ENCODE measurements around the gene MAP2K6. TPM values are rescaled to one million over a fixed set of nuclear protein-coding genes. Genes with fewer than 3 reads are reported as not detected.

The MAP2K6 gene
- total RNA-seq, 2 experiments from 2014 or later = 2.2 TPM

DNA sequence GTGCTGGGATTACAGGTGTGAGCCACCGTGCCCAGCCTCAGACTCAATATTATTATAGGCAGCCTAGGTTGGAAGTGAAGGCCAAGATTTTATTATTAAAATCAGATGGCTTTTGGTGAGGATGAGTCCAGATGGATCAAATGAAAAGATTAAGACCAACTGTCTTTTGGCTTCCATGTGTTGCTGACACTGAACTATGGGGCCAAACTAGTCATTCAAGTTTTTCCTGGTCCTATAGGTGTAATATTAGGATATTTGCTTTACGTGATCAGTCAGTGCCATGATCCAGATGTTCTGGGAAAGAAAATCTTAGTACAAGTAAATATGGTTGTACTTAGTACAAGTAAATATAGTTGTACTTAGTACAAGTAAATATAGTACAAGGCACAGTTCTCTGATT, 140.6 kb downstream of the MAP2K6 start:
- DNase-seq = no peak
- H3K9me3 Mint-ChIP-seq = peaks cover 4% of the 10 kb centered on the region
- ChIA-PET POLR2A (no interaction called here), CTCF (no interaction called here)
- no peak overlapping the region for H3K27ac Mint-ChIP-seq
- peaks cover 12% of the 10 kb centered on the region for H3K36me3 Mint-ChIP-seq
- intact Hi-C loops (cut with micrococcal nuclease) = no loop called here
- no peaks in the 10 kb centered on the region for H3K27me3 Mint-ChIP-seq
- no peak overlapping the region for H3K4me3 Mint-ChIP-seq
- no peaks in the 10 kb centered on the region for H3K4me1 Mint-ChIP-seq (ENCODE audit: low read depth)

DNA sequence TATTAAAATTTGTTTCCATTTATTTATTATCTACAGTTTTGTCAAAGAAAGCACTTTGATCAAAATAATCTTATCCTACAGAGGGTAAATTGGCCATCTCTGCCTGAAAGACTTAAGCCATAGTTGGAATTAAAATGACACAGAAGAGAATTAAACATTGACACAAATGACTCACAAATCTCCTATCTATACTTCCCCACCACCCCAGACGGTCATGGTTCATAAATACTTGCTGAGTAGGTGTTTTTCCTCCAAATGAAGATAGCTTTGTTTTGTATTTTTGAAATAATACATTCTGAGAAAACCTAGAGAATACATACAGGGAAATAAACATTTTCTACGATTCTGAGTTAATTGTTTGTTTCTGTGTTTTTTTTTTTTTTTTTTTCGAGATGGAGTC, 142.8 kb downstream of the MAP2K6 start:
- H3K36me3 Mint-ChIP-seq = peaks cover 9% of the 10 kb centered on the region
- H3K4me3 Mint-ChIP-seq = no peak overlapping the region
- H3K27ac Mint-ChIP-seq = no peak overlapping the region
- H3K4me1 Mint-ChIP-seq (ENCODE audit: low read depth) = no peaks in the 10 kb centered on the region
- ChIA-PET CTCF (no interaction called here), POLR2A (no interaction called here)
- intact Hi-C loops (cut with micrococcal nuclease) = no loop called here
- no peak for DNase-seq
- H3K27me3 Mint-ChIP-seq = no peaks in the 10 kb centered on the region
- peaks cover 4% of the 10 kb centered on the region for H3K9me3 Mint-ChIP-seq

DNA sequence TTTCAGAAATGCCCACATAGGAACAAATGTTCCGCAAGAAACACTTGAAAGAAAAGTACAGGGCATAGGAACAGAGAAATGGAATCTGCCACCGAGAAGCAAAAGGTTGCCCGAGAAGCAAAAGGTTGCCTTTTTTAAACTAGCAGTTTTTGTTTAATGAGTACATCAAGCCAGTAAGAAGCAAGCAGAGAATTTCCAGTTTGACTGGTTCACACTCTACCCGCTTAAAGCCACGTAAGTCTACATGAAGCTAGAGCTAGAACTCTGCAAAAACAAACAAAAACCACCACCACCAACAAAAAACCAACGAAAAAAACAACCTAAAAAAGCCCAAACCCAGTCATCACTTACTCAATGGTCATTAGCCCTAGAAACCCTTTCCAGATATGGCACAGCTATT, 144.3 kb downstream of the MAP2K6 start:
- Mint-ChIP-seq H3K36me3 (peaks cover 1% of the 10 kb centered on the region), H3K27ac (no peak overlapping the region), H3K4me1 (ENCODE audit: low read depth) (no peaks in the 10 kb centered on the region), H3K27me3 (no peaks in the 10 kb centered on the region), H3K4me3 (no peak overlapping the region), H3K9me3 (no peaks in the 10 kb centered on the region)
- intact Hi-C loops (cut with micrococcal nuclease) = no loop called here
- CTCF ChIA-PET = no interaction called here
- DNase-seq = no peak
- POLR2A ChIA-PET = no interaction called here

DNA sequence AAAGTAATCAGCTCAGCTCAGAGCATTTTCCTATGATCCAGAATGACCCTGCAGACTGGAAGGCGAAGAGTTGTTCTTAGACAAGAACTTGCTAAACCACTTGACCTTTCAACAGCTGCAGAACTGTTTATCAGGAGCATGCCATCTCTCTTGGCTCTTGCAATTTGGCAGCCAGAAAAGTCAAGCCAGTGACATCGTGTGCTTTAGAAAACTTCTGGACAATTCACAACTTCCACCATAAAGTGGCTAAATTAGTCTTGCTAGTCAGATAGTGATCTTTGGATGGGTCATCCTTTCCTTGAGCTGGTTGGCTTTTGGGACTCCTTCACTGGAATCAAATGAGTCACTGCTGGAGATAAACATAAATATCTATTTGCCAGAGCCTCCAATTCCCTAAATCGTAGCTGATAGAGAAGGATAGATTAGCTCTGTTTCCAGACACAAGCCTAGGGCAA, 146.5 kb downstream of the MAP2K6 start:
- H3K4me1 Mint-ChIP-seq (ENCODE audit: low read depth) = no peaks in the 10 kb centered on the region
- CTCF ChIA-PET = no interaction called here
- no peak for DNase-seq
- no peaks in the 10 kb centered on the region for H3K9me3 Mint-ChIP-seq
- intact Hi-C loops (cut with micrococcal nuclease) = no loop called here
- POLR2A ChIA-PET = no interaction called here
- no peak overlapping the region for H3K4me3 Mint-ChIP-seq
- no peaks in the 10 kb centered on the region for H3K27me3 Mint-ChIP-seq
- no peak overlapping the region for H3K27ac Mint-ChIP-seq
- H3K36me3 Mint-ChIP-seq = no peaks in the 10 kb centered on the region

DNA sequence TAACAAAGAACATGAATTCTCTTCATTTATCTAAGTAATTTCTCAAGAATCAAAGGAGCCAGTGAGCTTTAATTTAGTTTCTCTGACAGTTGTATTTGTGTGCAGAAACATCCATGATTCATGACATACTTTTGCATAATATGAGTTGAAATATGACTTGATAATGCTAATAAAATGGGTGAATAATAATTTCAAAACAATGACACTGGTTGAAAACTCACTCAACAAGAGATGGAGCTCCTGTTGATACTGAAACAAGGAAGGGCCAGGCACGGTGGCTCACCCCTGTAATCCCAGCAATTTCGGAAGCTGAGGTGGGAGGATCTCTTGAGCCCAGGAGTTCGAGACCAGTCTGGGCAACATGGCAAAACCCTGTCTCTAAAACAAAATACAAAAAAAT, 147.0 kb downstream of the MAP2K6 start:
- ChIA-PET CTCF (no interaction called here), POLR2A (no interaction called here)
- Mint-ChIP-seq H3K4me3 (no peak overlapping the region), H3K4me1 (ENCODE audit: low read depth) (no peaks in the 10 kb centered on the region), H3K9me3 (no peaks in the 10 kb centered on the region), H3K27me3 (no peaks in the 10 kb centered on the region), H3K27ac (no peak overlapping the region), H3K36me3 (no peaks in the 10 kb centered on the region)
- no peak for DNase-seq
- intact Hi-C loops (cut with micrococcal nuclease) = no loop called here

DNA sequence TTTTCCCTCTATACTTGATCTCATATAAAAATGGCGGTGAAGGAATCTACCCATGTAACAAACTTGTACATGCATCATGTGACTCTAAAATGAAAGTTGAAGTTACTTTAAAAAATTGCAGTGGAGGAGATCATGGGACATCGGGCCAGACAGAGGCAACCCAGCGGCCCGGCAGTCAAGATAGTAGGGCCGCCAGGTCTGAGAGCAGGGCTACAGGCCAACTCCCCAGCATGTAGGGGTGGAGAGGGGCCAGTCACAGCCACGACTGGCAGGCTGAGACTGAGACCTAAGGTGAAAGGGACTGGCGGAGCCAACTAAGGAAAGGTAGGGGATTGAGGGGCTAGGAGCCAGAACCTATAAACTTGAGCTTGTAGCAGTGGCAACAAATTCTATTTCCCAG, 150.9 kb downstream of the MAP2K6 start:
- Mint-ChIP-seq H3K4me3 (no peak overlapping the region), H3K27ac (no peak overlapping the region), H3K36me3 (no peaks in the 10 kb centered on the region), H3K9me3 (no peaks in the 10 kb centered on the region), H3K4me1 (ENCODE audit: low read depth) (peaks cover 3% of the 10 kb centered on the region), H3K27me3 (peaks cover 3% of the 10 kb centered on the region)
- POLR2A ChIA-PET = no interaction called here
- no peak for DNase-seq
- CTCF ChIA-PET = interaction anchor here (0.6 kb wide), 1 partner anchor 145 kb away, joined by 4 read pairs; no protein-coding TSS in a partner anchor
- intact Hi-C loops (cut with micrococcal nuclease) = loop anchor here (5.0 kb wide), 2 partner anchors 987 to 1057 kb away; no protein-coding TSS in a partner anchor

DNA sequence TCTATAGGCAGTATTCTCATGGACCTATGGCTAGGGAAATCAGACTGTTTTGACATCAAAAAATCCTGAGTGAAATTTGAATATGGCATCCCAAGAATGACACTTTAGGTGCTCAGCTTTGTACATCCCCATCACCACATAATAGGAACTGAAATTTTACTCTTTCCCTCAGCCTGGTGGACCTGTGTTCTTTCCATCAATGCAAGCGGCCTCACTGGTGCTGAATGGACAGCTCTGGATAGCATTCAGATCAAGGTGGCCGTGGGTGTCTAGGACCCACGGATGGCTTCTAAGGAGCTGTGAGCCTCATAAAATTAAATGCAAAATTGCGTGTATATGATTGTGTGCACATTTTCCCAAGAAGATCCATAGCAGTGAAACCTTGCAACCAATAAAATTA, 152.6 kb downstream of the MAP2K6 start:
- ChIA-PET POLR2A (no interaction called here), CTCF (interaction anchor here (0.8 to 1.1 kb wide), 2 partner anchors 12 to 15 kb away, joined by 3 to 5 read pairs; no protein-coding TSS in a partner anchor)
- DNase-seq = no peak
- H3K36me3 Mint-ChIP-seq = no peaks in the 10 kb centered on the region
- intact Hi-C loops (cut with micrococcal nuclease) = loop anchor here (5.0 kb wide), 2 partner anchors 985 to 1055 kb away; no protein-coding TSS in a partner anchor
- no peaks in the 10 kb centered on the region for H3K9me3 Mint-ChIP-seq
- H3K4me3 Mint-ChIP-seq = no peak overlapping the region
- H3K4me1 Mint-ChIP-seq (ENCODE audit: low read depth) = peaks cover 3% of the 10 kb centered on the region
- peaks cover 4% of the 10 kb centered on the region for H3K27me3 Mint-ChIP-seq
- no peak overlapping the region for H3K27ac Mint-ChIP-seq

DNA sequence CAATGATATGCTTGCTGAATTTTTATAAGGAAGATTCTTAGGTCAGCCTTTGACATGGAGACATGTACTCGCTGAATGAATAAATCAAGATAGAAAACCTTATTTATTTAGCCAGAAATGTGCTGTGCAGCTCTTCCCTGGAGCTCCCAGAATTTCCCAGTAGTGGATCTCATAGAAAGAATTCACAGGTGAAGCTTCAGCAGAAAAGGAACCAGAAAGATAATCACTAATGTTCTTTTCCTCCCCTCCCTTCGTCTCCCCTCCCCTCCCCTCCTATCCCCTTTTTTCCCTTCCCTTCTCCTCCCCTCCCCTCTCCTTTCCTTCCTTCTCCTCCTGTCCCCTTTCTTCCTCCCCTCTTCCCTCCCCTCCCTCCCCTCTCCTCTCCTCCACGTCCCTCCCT, 158.2 kb downstream of the MAP2K6 start:
- intact Hi-C loops (cut with micrococcal nuclease) = no loop called here
- ChIA-PET POLR2A (no interaction called here), CTCF (no interaction called here)
- no peak for DNase-seq
- peaks cover 4% of the 10 kb centered on the region for H3K27me3 Mint-ChIP-seq
- H3K36me3 Mint-ChIP-seq = no peaks in the 10 kb centered on the region
- H3K4me1 Mint-ChIP-seq (ENCODE audit: low read depth) = peaks cover 3% of the 10 kb centered on the region
- no peak overlapping the region for H3K4me3 Mint-ChIP-seq
- no peaks in the 10 kb centered on the region for H3K9me3 Mint-ChIP-seq
- no peak overlapping the region for H3K27ac Mint-ChIP-seq

DNA sequence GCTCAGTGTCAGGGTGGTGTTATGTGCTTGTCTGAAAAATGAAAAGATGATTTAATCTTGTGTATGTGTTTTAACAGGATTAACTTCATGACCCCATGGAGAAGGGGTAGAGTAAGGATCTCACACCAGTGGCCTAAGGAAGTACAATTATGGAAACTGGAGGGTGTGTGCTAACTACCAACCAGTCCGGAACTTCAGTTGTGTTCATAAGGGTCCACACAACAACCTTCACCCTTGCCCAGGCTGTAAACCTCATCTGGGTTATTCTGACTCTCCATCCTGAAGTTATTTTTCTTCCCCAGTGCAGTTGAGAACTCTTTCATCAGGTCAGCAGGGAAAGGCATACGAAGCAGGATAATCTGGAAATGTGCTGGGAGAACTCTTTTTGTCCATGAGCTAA, 158.9 kb downstream of the MAP2K6 start:
- Mint-ChIP-seq H3K27ac (no peak overlapping the region), H3K9me3 (no peaks in the 10 kb centered on the region)

DNA sequence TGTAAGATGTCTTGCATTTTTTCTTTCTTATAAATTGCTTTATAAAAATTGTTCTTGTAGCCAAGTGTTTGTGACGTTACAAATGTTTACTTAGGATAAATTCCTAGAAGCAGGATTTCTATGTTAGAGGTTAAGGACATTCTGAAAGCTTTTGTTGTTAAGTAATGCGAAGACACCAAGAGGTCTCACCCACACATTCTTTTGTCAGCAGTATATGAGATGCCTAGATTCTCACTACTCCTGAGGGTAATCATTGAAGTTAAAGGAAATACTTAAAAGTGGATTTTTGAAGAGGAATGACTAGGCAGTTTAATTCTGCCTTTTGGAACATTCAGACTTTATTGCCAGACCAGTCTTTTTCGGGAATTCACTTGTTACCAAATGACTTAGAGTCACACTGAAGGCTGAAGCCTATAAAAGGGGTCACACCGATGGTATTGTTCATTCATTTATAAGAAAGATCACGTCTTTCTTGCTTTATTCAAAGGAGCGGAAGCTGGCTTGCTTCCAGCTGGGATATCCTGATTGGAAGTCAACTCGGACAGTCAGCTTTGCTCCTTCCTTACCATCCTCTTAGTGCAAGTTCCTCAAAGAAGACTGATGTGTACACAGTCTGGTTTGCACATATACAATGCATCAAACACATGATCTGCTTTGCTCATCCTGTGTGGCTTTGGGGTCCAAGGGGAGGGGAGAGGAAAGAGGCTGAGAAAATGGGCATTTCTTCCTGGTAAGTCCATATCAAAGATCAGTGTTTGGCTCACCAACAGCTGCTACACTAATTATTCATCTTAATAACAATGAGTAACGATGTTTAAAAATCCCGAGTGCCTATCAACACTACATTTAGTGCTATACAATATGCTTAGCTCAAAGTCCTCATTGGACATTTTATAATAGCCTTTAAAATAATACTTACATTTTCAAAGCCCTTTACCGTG, 160.0 kb downstream of the MAP2K6 start:
- peaks cover 1% of the 10 kb centered on the region for H3K27me3 Mint-ChIP-seq
- no peak overlapping the region for H3K4me3 Mint-ChIP-seq

More for the DNA sequence above, 158.9 kb downstream of the MAP2K6 start:
- ChIA-PET CTCF (interaction anchor here (0.7 kb wide), 1 partner anchor 223 kb away, joined by 3 read pairs; no protein-coding TSS in a partner anchor), POLR2A (no interaction called here)
- Mint-ChIP-seq H3K36me3 (no peaks in the 10 kb centered on the region), H3K4me3 (no peak overlapping the region), H3K4me1 (ENCODE audit: low read depth) (peaks cover 3% of the 10 kb centered on the region), H3K27me3 (peaks cover 4% of the 10 kb centered on the region)
- intact Hi-C loops (cut with micrococcal nuclease) = no loop called here
- DNase-seq = no peak

DNA sequence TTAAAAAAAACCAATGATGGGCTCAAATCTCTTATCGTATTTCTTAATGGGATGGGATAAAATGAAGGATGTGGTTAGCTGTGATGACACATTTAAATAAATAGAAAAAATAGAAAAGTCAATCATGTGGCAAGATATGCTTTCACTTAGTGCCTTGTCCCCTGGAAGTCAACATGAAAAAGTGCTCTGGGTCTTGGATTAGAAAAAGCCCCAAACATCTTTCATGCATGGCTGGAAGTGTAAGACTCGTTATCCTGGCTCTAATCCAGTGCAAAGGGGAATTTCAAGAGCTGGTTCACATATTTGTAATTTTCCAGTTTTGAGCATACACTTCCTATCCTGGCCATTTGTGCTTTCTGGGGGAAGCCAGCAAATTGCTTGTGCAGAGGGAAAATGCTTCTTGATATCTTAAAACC, 160.9 kb downstream of the MAP2K6 start:
- Mint-ChIP-seq H3K27ac (no peak overlapping the region), H3K27me3 (peaks cover 3% of the 10 kb centered on the region), H3K9me3 (no peaks in the 10 kb centered on the region), H3K36me3 (no peaks in the 10 kb centered on the region), H3K4me3 (no peak overlapping the region), H3K4me1 (ENCODE audit: low read depth) (no peaks in the 10 kb centered on the region)
- ChIA-PET CTCF (interaction anchor here (2.0 kb wide), 1 partner anchor 32 kb away, joined by 5 read pairs; no protein-coding TSS in a partner anchor), POLR2A (no interaction called here)
- no peak for DNase-seq
- intact Hi-C loops (cut with micrococcal nuclease) = no loop called here

More for the DNA sequence above, 160.0 kb downstream of the MAP2K6 start:
- CTCF ChIA-PET = interaction anchor here (2.0 kb wide), 1 partner anchor 33 kb away, joined by 5 read pairs; no protein-coding TSS in a partner anchor
- DNase-seq = no peak
- H3K27ac Mint-ChIP-seq = no peak overlapping the region
- intact Hi-C loops (cut with micrococcal nuclease) = no loop called here
- no peaks in the 10 kb centered on the region for H3K9me3 Mint-ChIP-seq
- POLR2A ChIA-PET = no interaction called here
- H3K36me3 Mint-ChIP-seq = no peaks in the 10 kb centered on the region
- H3K4me1 Mint-ChIP-seq (ENCODE audit: low read depth) = no peaks in the 10 kb centered on the region

DNA sequence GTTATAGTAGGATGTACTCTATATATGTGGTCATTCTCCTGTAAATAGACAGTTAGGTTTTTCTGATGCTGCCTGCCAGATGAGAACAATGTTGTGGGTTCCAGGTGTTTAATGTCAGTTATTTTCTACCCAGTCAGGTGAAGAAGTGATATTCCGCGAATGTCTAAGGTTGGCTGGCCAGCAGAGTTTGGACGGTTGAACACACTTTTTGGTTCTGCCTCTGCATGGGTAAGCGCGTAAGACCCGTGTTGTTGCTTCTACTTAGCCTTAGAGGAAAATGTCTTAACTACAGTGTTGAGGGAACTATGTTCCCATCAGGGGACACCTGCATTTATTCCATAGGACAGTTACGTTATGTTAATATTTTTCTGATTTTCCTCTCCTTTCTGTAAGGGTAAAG, 162.6 kb downstream of the MAP2K6 start:
- ChIA-PET POLR2A (no interaction called here), CTCF (interaction anchor here (1.6 kb wide), 1 partner anchor 9 kb away, joined by 6 read pairs; no protein-coding TSS in a partner anchor)
- intact Hi-C loops (cut with micrococcal nuclease) = no loop called here
- DNase-seq = no peak
- Mint-ChIP-seq H3K4me1 (ENCODE audit: low read depth) (peaks cover 6% of the 10 kb centered on the region), H3K36me3 (no peaks in the 10 kb centered on the region), H3K27ac (no peak overlapping the region), H3K9me3 (no peaks in the 10 kb centered on the region), H3K27me3 (peaks cover 5% of the 10 kb centered on the region), H3K4me3 (no peak overlapping the region)
